Measurements from ENCODE around the gene TRIM9.

GRCh38 chr14:51131516-51131915, 36.6 kb upstream of the TRIM9 start:
- TF ChIP-seq, protein P1, sequence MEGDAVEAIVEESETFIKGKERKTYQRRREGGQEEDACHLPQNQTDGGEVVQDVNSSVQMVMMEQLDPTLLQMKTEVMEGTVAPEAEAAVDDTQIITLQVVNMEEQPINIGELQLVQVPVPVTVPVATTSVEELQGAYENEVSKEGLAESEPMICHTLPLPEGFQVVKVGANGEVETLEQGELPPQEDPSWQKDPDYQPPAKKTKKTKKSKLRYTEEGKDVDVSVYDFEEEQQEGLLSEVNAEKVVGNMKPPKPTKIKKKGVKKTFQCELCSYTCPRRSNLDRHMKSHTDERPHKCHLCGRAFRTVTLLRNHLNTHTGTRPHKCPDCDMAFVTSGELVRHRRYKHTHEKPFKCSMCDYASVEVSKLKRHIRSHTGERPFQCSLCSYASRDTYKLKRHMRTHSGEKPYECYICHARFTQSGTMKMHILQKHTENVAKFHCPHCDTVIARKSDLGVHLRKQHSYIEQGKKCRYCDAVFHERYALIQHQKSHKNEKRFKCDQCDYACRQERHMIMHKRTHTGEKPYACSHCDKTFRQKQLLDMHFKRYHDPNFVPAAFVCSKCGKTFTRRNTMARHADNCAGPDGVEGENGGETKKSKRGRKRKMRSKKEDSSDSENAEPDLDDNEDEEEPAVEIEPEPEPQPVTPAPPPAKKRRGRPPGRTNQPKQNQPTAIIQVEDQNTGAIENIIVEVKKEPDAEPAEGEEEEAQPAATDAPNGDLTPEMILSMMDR (conservative IDR thresholded peaks at IDR 0.05 in 1 of 2, IDR thresholded peaks at IDR 0.05 in 1 of 2; ENCODE audit: low read depth in 1 of 2, low read length in 2 of 2): no peak
- no peak for TF ChIP-seq EZH2 (IDR thresholded peaks at IDR 0.05; ENCODE audit: low read length, missing control alignments)
